ENCODE data around the gene CCT6B.

The CCT6B gene

DNA sequence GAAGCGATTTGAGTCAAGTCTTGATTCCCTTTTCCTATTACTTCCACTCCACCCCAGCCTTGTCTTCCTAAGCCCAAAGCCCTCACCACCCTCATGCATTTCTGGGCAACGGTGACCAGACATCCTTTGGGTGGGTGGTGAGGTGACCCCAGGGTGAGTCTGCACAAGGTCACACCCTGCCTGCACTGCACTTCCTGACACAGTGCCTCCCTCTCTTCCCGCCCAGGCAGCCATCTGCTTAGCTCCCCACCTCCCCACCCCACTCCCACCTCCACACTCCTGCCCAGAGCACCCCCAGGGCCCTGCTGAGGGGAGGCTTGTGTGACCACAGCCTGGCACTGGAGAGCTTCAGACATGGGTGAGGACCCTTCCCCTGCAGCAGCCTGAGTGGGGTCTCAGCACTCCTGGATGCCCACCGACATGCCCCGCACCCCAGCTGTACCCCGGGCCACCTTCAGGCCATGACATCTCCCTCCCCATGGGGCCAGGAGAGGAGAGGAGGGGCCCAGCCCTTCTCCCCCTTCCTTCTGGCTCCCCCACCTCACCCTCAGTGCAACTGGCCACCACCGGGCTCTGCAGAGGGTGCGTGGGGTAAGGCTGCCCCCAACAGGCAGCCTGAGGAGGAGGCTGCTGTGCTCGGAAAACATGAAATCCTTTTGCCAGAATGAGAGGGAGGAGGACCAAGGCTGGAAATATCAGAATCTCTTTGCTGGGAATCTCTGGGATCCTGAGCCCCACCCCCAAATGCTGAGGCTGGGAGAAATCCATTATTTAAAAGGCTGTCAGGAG, 68.6 kb downstream of the CCT6B start:
- Histone ChIP-seq H3K9ac (ENCODE audit: low read depth in 1 of 2, low read length in 2 of 2) (no peak overlapping the region), H3K27ac (ENCODE audit: low read depth in 2 of 2, low read length in 2 of 2) (no peak overlapping the region), H3K4me3 (ENCODE audit: low read length in 2 of 2) (no peak overlapping the region), H3K27me3 (ENCODE audit: control insufficient read depth in 2 of 2, insufficient read depth in 2 of 2, low read length in 2 of 2) (peaks cover 0 to 4% of the 10 kb centered on the region in 2 donors), H3K4me1 (ENCODE audit: control insufficient read depth in 2 of 2, insufficient read depth in 2 of 2, low read length in 2 of 2) (no peaks in the 10 kb centered on the region), H3K36me3 (ENCODE audit: control insufficient read depth in 2 of 2, insufficient read depth in 2 of 2, low read length in 2 of 2) (no peaks in the 10 kb centered on the region), H3K9me3 (ENCODE audit: control insufficient read depth in 2 of 2, low read length in 2 of 2) (no peaks in the 10 kb centered on the region)

DNA sequence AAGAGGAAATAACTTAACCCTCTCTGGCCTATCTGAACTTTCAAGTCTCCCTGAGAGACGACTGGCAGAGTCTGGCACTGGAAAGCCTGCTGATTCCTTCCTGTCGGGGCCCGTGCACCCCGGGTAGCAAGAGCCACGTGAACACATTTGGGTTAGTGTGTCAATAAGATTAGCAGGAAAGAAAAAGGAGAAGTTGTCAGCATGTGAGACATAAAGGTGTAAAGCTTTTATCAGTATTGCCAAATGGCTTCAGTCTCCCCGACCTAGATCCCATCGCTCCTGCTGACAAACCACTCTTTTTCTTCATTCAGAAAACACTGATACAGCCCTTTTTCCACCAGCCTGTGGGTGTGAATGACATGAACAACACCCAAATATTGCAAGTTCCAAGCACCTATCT, 74.4 kb downstream of the CCT6B start:
- Histone ChIP-seq H3K27me3 (ENCODE audit: control insufficient read depth in 2 of 2, insufficient read depth in 2 of 2, low read length in 2 of 2) (peaks cover 3 to 16% of the 10 kb centered on the region in 2 donors), H3K36me3 (ENCODE audit: control insufficient read depth in 2 of 2, insufficient read depth in 2 of 2, low read length in 2 of 2) (no peaks in the 10 kb centered on the region), H3K27ac (ENCODE audit: low read depth in 2 of 2, low read length in 2 of 2) (no peak overlapping the region), H3K4me1 (ENCODE audit: control insufficient read depth in 2 of 2, insufficient read depth in 2 of 2, low read length in 2 of 2) (no peaks in the 10 kb centered on the region), H3K9ac (ENCODE audit: low read depth in 1 of 2, low read length in 2 of 2) (no peak overlapping the region), H3K4me3 (ENCODE audit: low read length in 2 of 2) (no peak overlapping the region), H3K9me3 (ENCODE audit: control insufficient read depth in 2 of 2, low read length in 2 of 2) (no peaks in the 10 kb centered on the region)

GRCh38 chr17:34885076-34885475, 76.2 kb downstream of the CCT6B start:
- H3K27me3 ChIP-seq (ENCODE audit: control insufficient read depth in 2 of 2, insufficient read depth in 2 of 2, low read length in 2 of 2): peaks cover 3 to 16% of the 10 kb centered on the region in 2 donors
- H3K27ac ChIP-seq (ENCODE audit: low read depth in 2 of 2, low read length in 2 of 2): no peak overlapping the region
- H3K9ac ChIP-seq (ENCODE audit: low read depth in 1 of 2, low read length in 2 of 2): no peak overlapping the region
- no peaks in the 10 kb centered on the region for H3K9me3 ChIP-seq (ENCODE audit: control insufficient read depth in 2 of 2, low read length in 2 of 2)
- H3K4me1 ChIP-seq (ENCODE audit: control insufficient read depth in 2 of 2, insufficient read depth in 2 of 2, low read length in 2 of 2): no peaks in the 10 kb centered on the region
- H3K36me3 ChIP-seq (ENCODE audit: control insufficient read depth in 2 of 2, insufficient read depth in 2 of 2, low read length in 2 of 2): no peaks in the 10 kb centered on the region
- no peak overlapping the region for H3K4me3 ChIP-seq (ENCODE audit: low read length in 2 of 2)

DNA sequence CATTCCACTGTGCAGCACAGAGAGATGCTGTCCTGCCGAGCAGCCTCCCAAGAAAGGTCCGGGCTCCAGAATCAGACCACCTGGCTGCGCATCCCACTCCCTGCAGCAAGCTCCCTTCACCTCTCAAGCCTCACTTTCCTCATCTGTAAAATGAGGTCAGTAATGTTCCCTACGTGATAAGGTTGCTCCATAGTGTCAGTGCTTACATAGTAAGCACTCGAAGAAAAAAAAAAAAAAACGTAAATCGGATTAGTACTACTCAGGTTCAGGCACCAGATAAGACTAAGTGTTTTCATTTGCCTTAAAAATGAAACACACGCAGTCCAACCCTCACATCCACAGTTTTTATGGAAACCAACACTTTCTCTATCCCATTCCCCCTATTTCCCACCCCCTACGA, 76.7 kb downstream of the CCT6B start:
- peaks cover 3 to 12% of the 10 kb centered on the region in 2 donors for H3K27me3 ChIP-seq (ENCODE audit: control insufficient read depth in 2 of 2, insufficient read depth in 2 of 2, low read length in 2 of 2)
- H3K9ac ChIP-seq (ENCODE audit: low read depth in 1 of 2, low read length in 2 of 2): no peak overlapping the region
- no peak overlapping the region for H3K27ac ChIP-seq (ENCODE audit: low read depth in 2 of 2, low read length in 2 of 2)
- H3K4me3 ChIP-seq (ENCODE audit: low read length in 2 of 2): no peak overlapping the region
- H3K9me3 ChIP-seq (ENCODE audit: control insufficient read depth in 2 of 2, low read length in 2 of 2): no peaks in the 10 kb centered on the region
- H3K36me3 ChIP-seq (ENCODE audit: control insufficient read depth in 2 of 2, insufficient read depth in 2 of 2, low read length in 2 of 2): no peaks in the 10 kb centered on the region
- no peaks in the 10 kb centered on the region for H3K4me1 ChIP-seq (ENCODE audit: control insufficient read depth in 2 of 2, insufficient read depth in 2 of 2, low read length in 2 of 2)

DNA sequence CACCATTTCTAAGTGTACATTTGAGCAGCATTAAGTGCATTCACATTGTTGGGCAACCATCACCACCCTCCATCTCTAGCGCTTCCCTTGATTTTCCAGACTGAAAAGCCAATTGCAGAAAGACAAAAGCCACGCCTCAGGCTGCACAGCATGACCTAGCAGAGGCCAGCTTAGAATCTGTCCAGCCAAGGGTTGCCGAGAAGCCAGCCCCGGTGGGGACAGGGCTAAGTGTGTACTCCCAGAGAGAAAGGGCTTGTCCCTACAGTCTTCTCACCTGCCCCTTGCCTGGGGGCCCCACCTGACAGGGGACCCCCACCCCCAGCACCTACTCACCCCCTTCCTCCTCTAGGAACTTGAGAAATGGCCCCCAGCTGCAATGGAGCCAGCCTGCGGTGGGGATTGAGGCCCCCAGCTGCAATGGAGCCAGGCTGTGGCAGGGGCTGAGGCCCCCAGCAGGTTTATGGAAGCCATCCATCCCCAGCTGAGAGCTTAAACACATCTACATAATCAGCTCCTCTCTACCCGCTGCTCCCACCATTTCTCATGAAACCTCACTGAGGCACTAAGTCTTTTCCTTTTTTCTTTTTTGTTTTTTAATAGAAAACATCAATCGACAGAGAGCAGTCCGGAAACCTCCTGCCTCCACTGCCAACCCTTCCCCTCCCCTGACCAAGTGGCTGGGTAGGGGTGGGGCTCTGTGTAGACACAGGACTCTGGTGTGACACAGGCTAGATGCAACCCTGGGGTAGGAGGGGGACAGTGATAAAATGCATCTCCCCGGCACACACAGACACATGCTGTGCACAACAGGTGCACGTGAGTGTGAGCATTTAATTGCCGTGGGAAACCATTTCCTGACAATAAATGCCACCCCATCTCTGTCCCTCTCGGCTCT, 77.9 kb downstream of the CCT6B start:
- Histone ChIP-seq H3K36me3 (ENCODE audit: control insufficient read depth in 2 of 2, insufficient read depth in 2 of 2, low read length in 2 of 2) (no peaks in the 10 kb centered on the region), H3K9ac (ENCODE audit: low read depth in 1 of 2, low read length in 2 of 2) (no peak overlapping the region), H3K27me3 (ENCODE audit: control insufficient read depth in 2 of 2, insufficient read depth in 2 of 2, low read length in 2 of 2) (peaks cover 3 to 12% of the 10 kb centered on the region in 2 donors)

DNA sequence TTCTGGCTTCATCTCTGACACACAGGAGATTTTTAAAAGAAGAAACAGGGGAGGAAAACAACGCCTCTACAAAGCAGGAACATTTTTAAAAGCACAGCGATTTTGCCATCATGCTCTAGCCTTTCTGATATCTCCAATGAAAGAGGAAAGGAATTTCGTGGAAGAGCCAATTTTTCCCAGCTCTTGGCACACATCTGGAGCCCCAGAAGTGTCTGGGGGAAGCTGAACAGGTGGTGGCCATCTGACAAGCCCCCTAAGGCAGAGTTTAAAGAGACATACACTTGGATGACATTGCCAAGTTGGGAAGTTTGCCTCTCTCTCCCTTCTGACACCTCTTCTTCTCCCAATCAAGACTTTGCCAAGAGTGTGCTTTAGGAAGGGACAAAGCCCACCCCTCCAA, 82.1 kb downstream of the CCT6B start:
- H3K27ac ChIP-seq (ENCODE audit: low read depth in 2 of 2, low read length in 2 of 2): no peak overlapping the region
- no peak overlapping the region for H3K9ac ChIP-seq (ENCODE audit: low read depth in 1 of 2, low read length in 2 of 2)
- no peaks in the 10 kb centered on the region for H3K36me3 ChIP-seq (ENCODE audit: control insufficient read depth in 2 of 2, insufficient read depth in 2 of 2, low read length in 2 of 2)

More for the DNA sequence above, 77.9 kb downstream of the CCT6B start:
- no peaks in the 10 kb centered on the region for H3K9me3 ChIP-seq (ENCODE audit: control insufficient read depth in 2 of 2, low read length in 2 of 2)
- no peak overlapping the region for H3K4me3 ChIP-seq (ENCODE audit: low read length in 2 of 2)
- H3K4me1 ChIP-seq (ENCODE audit: control insufficient read depth in 2 of 2, insufficient read depth in 2 of 2, low read length in 2 of 2): no peaks in the 10 kb centered on the region
- no peak overlapping the region for H3K27ac ChIP-seq (ENCODE audit: low read depth in 2 of 2, low read length in 2 of 2)

More for the DNA sequence above, 82.1 kb downstream of the CCT6B start:
- Histone ChIP-seq H3K4me1 (ENCODE audit: control insufficient read depth in 2 of 2, insufficient read depth in 2 of 2, low read length in 2 of 2) (no peaks in the 10 kb centered on the region), H3K9me3 (ENCODE audit: control insufficient read depth in 2 of 2, low read length in 2 of 2) (no peaks in the 10 kb centered on the region), H3K4me3 (ENCODE audit: low read length in 2 of 2) (no peak overlapping the region), H3K27me3 (ENCODE audit: control insufficient read depth in 2 of 2, insufficient read depth in 2 of 2, low read length in 2 of 2) (no peaks in the 10 kb centered on the region)

Measured in mucosa of rectum (tissue), 2 donors.